ENCODE measurements around the gene PLEKHN1. TPM values are rescaled to one million over a fixed set of nuclear protein-coding genes. Genes with fewer than 3 reads are reported as not detected.
"Not testable (repeated sequence)": the region's sequence is repeated elsewhere in the genome, so short reads cannot be mapped to it uniquely, and the experiment has no call there.

PLEKHN1 gene
- total RNA-seq, 2 experiments from 2014 or later, result 1.1 to 1.4 TPM

- no peak for DNase-seq
- Mint-ChIP-seq H3K4me3 (no peak within 1 kb of the TSS), H3K27me3 (peaks cover 20% of the 10 kb centered on the region), H3K27ac (no peak within 1 kb of the TSS), H3K4me1 (peaks cover 3% of the 10 kb centered on the region), H3K36me3 (ENCODE audit: low read depth) (no peaks in the 10 kb centered on the region), H3K9me3 (ENCODE audit: low read depth) (no peaks in the 10 kb centered on the region)
- CTCF ChIA-PET, result interaction anchor here (0.8 to 3.3 kb wide), 7 partner anchors 11 to 81 kb away, joined by 3 to 23 read pairs (median 5); no protein-coding TSS in a partner anchor
- intact Hi-C loops (cut with DNase I, micrococcal nuclease), result loop anchor here (5.0 to 10.0 kb wide), 3 partner anchors 35 to 310 kb away; no protein-coding TSS in a partner anchor
- ATAC-seq, result no peak
- POLR2A ChIA-PET, result no interaction called here
Observed at GRCh38 chr1:981955-982558, 15.8 kb downstream of the PLEKHN1 start, which contains the start of gene PERM1. PERM1 (minus strand) TSS chr1:982093; CDS start chr1:981029, 1,064 bp downstream.

GRCh38 chr1:982765-983436, 16.6 kb downstream of the PLEKHN1 start:
- intact Hi-C loops (cut with DNase I, micrococcal nuclease), result loop anchor here (5.0 to 10.0 kb wide), 3 partner anchors 34 to 309 kb away; no protein-coding TSS in a partner anchor
- no peaks in the 10 kb centered on the region for H3K36me3 Mint-ChIP-seq (ENCODE audit: low read depth)
- DNase-seq, result no peak

GRCh38 chr1:983798-984475, 17.7 kb downstream of the PLEKHN1 start:
- H3K27ac Mint-ChIP-seq, result no peak overlapping the region
- intact Hi-C loops (cut with DNase I, micrococcal nuclease), result loop anchor here (1.0 to 10.0 kb wide), 5 partner anchors 33 to 308 kb away; no protein-coding TSS in a partner anchor
- ChIA-PET CTCF (interaction anchor here (0.6 to 3.3 kb wide), 9 partner anchors 8 to 267 kb away, joined by 3 to 23 read pairs (median 4); partner anchors contain the start of gene NOC2L), POLR2A (no interaction called here)
- no peaks in the 10 kb centered on the region for H3K4me1 Mint-ChIP-seq
- DNase-seq, result peak; percentile 80
- H3K9me3 Mint-ChIP-seq (ENCODE audit: low read depth), result no peaks in the 10 kb centered on the region
- H3K4me3 Mint-ChIP-seq, result no peak overlapping the region
- H3K36me3 Mint-ChIP-seq (ENCODE audit: low read depth), result no peaks in the 10 kb centered on the region
- ATAC-seq, result peak; percentile 82
- H3K27me3 Mint-ChIP-seq, result peaks cover 18% of the 10 kb centered on the region

More at GRCh38 chr1:982765-983436, 16.6 kb downstream of the PLEKHN1 start:
- peaks cover 3% of the 10 kb centered on the region for H3K4me1 Mint-ChIP-seq
- ChIA-PET POLR2A (interaction anchor here (0.6 kb wide), 2 partner anchors 10 to 153 kb away, joined by 3 read pairs; no protein-coding TSS in a partner anchor), CTCF (interaction anchor here (0.8 to 3.3 kb wide), 8 partner anchors 10 to 124 kb away, joined by 3 to 23 read pairs (median 4); partner anchors contain the start of gene NOC2L)
- H3K4me3 Mint-ChIP-seq, result no peak overlapping the region
- H3K27ac Mint-ChIP-seq, result no peak overlapping the region
- H3K9me3 Mint-ChIP-seq (ENCODE audit: low read depth), result no peaks in the 10 kb centered on the region
- no peak for ATAC-seq
- H3K27me3 Mint-ChIP-seq, result peaks cover 20% of the 10 kb centered on the region

DNA sequence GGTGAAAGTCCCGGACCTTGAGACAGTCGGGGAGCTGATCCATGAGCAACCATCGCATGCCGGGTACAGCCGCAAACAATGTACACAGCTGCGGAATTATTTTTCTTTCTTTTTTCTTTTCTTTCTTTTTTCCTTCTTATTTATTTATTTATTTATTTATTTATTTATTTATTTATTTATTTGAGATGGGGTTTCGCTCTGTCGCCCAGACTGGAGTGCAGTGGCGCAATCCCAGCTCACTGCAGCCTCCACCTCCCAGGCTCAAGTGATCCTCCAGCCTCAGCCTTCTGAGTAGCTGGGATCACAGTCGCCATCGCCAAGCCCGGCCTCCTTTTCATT, 18.2 kb downstream of the PLEKHN1 start:
- intact Hi-C loops (cut with DNase I, micrococcal nuclease), result loop anchor here (1.0 to 10.0 kb wide), 5 partner anchors 33 to 308 kb away; no protein-coding TSS in a partner anchor
- ChIA-PET POLR2A (no interaction called here), CTCF (interaction anchor here (0.7 to 3.3 kb wide), 8 partner anchors 8 to 266 kb away, joined by 3 to 23 read pairs (median 4); no protein-coding TSS in a partner anchor)
- no peak for ATAC-seq
- Mint-ChIP-seq H3K4me3 (no peak overlapping the region), H3K27ac (no peak overlapping the region), H3K36me3 (ENCODE audit: low read depth) (no peaks in the 10 kb centered on the region), H3K9me3 (ENCODE audit: low read depth) (no peaks in the 10 kb centered on the region), H3K27me3 (peaks cover 18% of the 10 kb centered on the region), H3K4me1 (no peaks in the 10 kb centered on the region)
- DNase-seq, result no peak

- ATAC-seq (no peak), DNase-seq (no peak)
- H3K36me3 Mint-ChIP-seq (ENCODE audit: low read depth), result no peaks in the 10 kb centered on the region
- H3K4me3 Mint-ChIP-seq, result no peak overlapping the region
- ChIA-PET POLR2A (no interaction called here), CTCF (interaction anchor here (0.7 to 3.3 kb wide), 7 partner anchors 8 to 210 kb away, joined by 3 to 23 read pairs (median 4); no protein-coding TSS in a partner anchor)
- intact Hi-C loops (cut with DNase I, micrococcal nuclease), result loop anchor here in 1 of 2 experiments (2.0 to 10.0 kb wide), 2 partner anchors 50 to 78 kb away; no protein-coding TSS in a partner anchor
- H3K27me3 Mint-ChIP-seq, result peaks cover 22% of the 10 kb centered on the region
- no peaks in the 10 kb centered on the region for H3K4me1 Mint-ChIP-seq
- no peak overlapping the region for H3K27ac Mint-ChIP-seq
- H3K9me3 Mint-ChIP-seq (ENCODE audit: low read depth), result no peaks in the 10 kb centered on the region
Observed at GRCh38 chr1:985126-985525, 18.8 kb downstream of the PLEKHN1 start.

- POLR2A ChIA-PET; ATAC-seq; H3K9me3 Mint-ChIP-seq (ENCODE audit: low read depth); H3K36me3 Mint-ChIP-seq (ENCODE audit: low read depth); CTCF ChIA-PET; H3K27ac Mint-ChIP-seq; H3K4me3 Mint-ChIP-seq; DNase-seq: not testable (repeated sequence)
- Mint-ChIP-seq H3K4me1 (peaks cover 20% of the 10 kb centered on the region), H3K27me3 (peaks cover 26% of the 10 kb centered on the region)
- intact Hi-C loops (cut with DNase I, micrococcal nuclease), result loop anchor here in 1 of 2 experiments (10.0 kb wide), 1 partner anchor 47 kb away; no protein-coding TSS in a partner anchor
Observed at GRCh38 chr1:988061-988460, 21.8 kb downstream of the PLEKHN1 start.

- POLR2A ChIA-PET; H3K4me3 Mint-ChIP-seq; H3K9me3 Mint-ChIP-seq (ENCODE audit: low read depth); DNase-seq; intact Hi-C loops (cut with DNase I, micrococcal nuclease); H3K27ac Mint-ChIP-seq; H3K36me3 Mint-ChIP-seq (ENCODE audit: low read depth); ATAC-seq: not testable (repeated sequence)
- Mint-ChIP-seq H3K4me1 (peaks cover 24% of the 10 kb centered on the region), H3K27me3 (peaks cover 23% of the 10 kb centered on the region)
- CTCF ChIA-PET, result interaction anchor here (2.0 to 4.7 kb wide), 2 partner anchors 7 to 11 kb away, joined by 8 to 23 read pairs; no protein-coding TSS in a partner anchor
Observed at GRCh38 chr1:991275-991674, 25.0 kb downstream of the PLEKHN1 start.

DNA sequence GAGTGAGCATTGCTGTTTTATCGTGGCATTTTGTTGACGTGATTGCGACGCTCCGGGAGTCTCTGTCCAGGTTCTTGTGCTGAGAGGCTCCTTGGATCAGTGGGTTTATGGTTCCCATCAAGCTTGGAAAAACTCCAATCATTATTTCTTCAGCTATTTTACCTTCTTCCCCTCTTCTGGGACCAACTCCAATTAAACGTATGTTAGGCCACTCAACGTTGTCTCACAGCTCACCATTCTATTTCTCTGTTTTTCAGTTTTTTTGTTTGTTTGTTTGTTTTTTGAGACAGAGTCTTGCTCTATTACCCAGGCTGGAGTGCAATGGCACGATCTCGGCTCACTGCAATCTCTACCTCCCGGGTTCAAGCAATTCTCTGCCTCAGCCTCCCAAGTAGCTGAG, 25.6 kb downstream of the PLEKHN1 start:
- CTCF ChIA-PET, result interaction anchor here (0.6 to 4.7 kb wide), 6 partner anchors 8 to 889 kb away, joined by 3 to 23 read pairs (median 4); partner anchors contain the start of gene AGRN
- no peak overlapping the region for H3K4me3 Mint-ChIP-seq
- ATAC-seq, result no peak
- peaks cover 21% of the 10 kb centered on the region for H3K27me3 Mint-ChIP-seq
- no peak overlapping the region for H3K27ac Mint-ChIP-seq
- H3K4me1 Mint-ChIP-seq, result peaks cover 24% of the 10 kb centered on the region
- intact Hi-C loops (cut with DNase I, micrococcal nuclease), result loop anchor here in 1 of 2 experiments (2.0 kb wide), 1 partner anchor 21 kb away; the partner anchor contains the start of gene ISG15
- POLR2A ChIA-PET, result no interaction called here
- DNase-seq, result no peak
- peaks cover 9% of the 10 kb centered on the region for H3K9me3 Mint-ChIP-seq (ENCODE audit: low read depth)
- H3K36me3 Mint-ChIP-seq (ENCODE audit: low read depth), result no peaks in the 10 kb centered on the region

DNA sequence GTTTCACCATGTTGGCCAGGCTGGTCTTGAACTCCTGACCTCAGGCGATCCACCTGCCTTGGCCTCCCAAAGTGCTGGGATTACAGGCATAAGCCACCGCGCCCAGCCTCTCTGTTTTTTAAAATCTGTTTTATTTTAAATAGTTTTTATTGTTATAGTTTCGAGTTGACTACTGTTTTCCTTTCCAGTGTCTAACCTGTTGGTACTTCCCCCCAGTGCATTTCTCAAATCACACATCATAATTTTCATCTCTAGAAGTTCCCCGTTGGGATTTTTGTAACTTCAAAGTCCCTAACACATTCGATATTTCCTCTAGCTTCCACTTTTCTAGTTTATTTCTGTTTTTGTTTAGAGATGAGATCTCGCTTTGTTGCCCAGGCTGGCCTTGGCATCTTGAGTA, 26.1 kb downstream of the PLEKHN1 start:
- Mint-ChIP-seq H3K4me1 (peaks cover 26% of the 10 kb centered on the region), H3K27ac (peak overlapping the region; percentile 49), H3K36me3 (ENCODE audit: low read depth) (no peaks in the 10 kb centered on the region), H3K4me3 (no peak overlapping the region), H3K9me3 (ENCODE audit: low read depth) (peaks cover 9% of the 10 kb centered on the region), H3K27me3 (peaks cover 23% of the 10 kb centered on the region)
- intact Hi-C loops (cut with DNase I, micrococcal nuclease), result loop anchor here in 1 of 2 experiments (2.0 kb wide), 1 partner anchor 20 kb away; the partner anchor contains the start of gene ISG15
- ChIA-PET POLR2A (interaction anchor here (0.6 to 0.7 kb wide), 2 partner anchors 9 to 66 kb away, joined by 3 to 6 read pairs; no protein-coding TSS in a partner anchor), CTCF (interaction anchor here (0.6 to 4.7 kb wide), 9 partner anchors 8 to 889 kb away, joined by 3 to 23 read pairs (median 4); partner anchors contain the start of gene AGRN)
- ATAC-seq (peak; percentile 82), DNase-seq (no peak)

DNA sequence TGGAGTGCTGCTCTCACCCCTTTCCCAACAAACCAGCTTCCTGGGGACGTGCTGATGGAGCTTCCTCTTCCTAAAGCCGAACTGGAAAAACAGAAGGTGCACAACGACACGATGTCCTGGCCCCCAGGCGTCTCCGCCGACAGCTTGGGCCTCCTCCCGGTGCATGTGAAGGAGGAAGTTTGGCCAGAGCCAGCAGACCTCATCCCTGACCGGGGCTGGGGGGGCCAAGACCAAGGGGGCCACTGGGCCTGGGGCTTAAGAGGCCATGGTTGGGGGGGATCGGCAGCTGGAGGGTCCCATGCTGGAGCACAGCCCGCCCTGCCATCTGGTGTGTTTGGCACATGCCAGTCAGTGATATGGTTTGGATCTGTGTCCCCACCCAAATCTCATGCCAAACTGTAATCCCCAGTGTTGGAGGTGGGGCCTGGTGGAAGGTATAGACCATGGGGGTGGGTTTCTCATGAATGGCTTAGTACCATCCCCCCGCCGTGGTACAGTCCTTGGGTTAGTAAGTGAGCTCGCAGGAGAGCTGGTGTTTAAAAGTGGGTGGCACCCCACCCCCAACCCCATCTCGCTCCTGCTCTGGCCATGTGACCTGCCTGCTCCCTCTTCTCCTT, 27.2 kb downstream of the PLEKHN1 start:
- H3K27me3 Mint-ChIP-seq, result peaks cover 23% of the 10 kb centered on the region
- CTCF ChIA-PET, result interaction anchor here (0.7 to 4.7 kb wide), 4 partner anchors 9 to 114 kb away, joined by 3 to 23 read pairs (median 6); partner anchors contain the start of gene PERM1
- no peak overlapping the region for H3K27ac Mint-ChIP-seq

More for the DNA sequence above, 27.2 kb downstream of the PLEKHN1 start:
- DNase-seq (no peak), ATAC-seq (no peak)
- intact Hi-C loops (cut with DNase I, micrococcal nuclease), result loop anchor here in 1 of 2 experiments (2.0 kb wide), 1 partner anchor 19 kb away; the partner anchor contains the start of gene ISG15
- H3K9me3 Mint-ChIP-seq (ENCODE audit: low read depth), result peaks cover 9% of the 10 kb centered on the region
- no peaks in the 10 kb centered on the region for H3K36me3 Mint-ChIP-seq (ENCODE audit: low read depth)
- peaks cover 26% of the 10 kb centered on the region for H3K4me1 Mint-ChIP-seq
- POLR2A ChIA-PET, result no interaction called here
- no peak overlapping the region for H3K4me3 Mint-ChIP-seq

All from activated CD4-positive, alpha-beta T cell treated with anti-CD3 and anti-CD28 coated beads for 36 hours (primary cell).